OCI-M2 (cell line): ENCODE data around the gene SLC35F6.
"Not testable (repeated sequence)": the region's sequence is repeated elsewhere in the genome, so short reads cannot be mapped to it uniquely, and the experiment has no call there.

Source experiments
- DNase-seq: peaks from one replicate; lab custom pipeline; 2025; ENCODE audit not compliant: unreplicated experiment; lab: John Stamatoyannopoulos, UW

Gene SLC35F6

GRCh38 chr2:26754972-26755670 lies 9.0 kb upstream of the SLC35F6 start:
- no peak for DNase-seq

GRCh38 chr2:26756337-26756736 lies 7.7 kb upstream of the SLC35F6 start:
- no peak for DNase-seq

DNA sequence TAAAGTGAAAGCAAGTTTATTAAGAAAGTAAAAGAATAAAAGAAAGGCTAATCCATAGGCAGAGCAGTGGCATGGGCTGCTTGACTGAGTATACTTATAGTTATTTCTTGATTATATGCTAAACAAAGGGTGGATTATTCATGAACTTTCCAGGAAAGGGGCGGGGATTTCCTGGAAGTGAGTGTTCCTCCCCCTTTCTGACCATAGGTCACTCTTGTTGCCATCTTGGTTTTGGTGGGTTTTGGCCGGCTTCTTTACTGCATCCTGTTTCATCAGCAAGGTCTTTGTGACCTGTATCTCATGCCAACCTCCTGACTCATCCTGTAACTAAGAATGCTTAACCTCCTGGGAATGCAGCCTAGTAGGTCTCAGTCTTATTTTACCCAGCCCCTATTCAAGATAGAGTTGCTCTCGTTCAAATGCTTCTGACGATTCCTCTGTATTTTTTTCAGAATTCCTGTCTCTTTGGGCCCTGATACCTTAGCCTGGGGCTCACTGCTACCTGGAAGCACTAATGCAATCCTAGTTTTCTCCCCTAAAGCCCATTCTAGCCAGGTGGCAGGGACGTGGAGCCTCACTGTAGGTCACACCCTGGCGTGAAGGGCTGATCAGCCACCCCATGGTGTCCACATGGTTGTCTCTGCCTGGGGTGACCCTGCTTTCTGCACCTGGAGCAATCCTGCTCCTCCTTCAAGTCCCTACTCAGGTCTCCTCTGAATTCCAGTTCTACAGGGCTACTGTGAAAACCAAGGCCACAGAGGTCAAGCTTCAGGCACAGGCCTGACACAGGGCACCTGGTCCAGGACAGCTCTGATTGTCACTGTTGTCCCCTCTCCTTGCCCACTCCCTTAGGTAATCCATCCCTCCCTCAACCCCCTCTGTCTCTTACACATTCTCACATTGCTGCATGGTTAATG lies 6.0 kb upstream of the SLC35F6 start:
- no peak for DNase-seq

DNA sequence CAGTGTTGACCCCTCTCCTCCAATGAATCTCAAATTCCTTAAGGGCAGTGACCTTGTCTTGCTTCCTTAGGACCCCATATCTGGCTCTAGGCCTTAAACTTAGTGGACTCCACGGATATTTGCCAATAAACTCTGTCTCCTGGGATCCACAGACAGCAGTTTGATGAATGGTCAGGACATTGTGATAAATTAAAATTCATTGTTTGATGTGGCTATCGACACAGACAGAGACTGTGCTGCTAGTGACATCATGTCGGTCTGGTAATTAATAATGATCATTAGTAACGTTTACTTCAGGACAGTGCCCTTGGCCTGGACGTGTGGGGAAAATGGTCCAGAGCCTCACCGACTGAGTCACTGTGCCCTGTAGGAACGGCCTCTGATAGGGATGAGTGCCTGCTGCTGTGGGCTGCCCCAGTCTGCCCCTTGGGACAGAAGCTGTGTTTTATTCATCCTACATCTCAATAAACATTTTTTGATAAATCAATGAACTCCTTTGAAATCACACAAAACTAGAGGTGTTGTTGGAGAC lies 5.2 kb upstream of the SLC35F6 start:
- DNase-seq, result no peak

- no peak for DNase-seq
Observed at GRCh38 chr2:26759845-26760244, 4.2 kb upstream of the SLC35F6 start.

DNA sequence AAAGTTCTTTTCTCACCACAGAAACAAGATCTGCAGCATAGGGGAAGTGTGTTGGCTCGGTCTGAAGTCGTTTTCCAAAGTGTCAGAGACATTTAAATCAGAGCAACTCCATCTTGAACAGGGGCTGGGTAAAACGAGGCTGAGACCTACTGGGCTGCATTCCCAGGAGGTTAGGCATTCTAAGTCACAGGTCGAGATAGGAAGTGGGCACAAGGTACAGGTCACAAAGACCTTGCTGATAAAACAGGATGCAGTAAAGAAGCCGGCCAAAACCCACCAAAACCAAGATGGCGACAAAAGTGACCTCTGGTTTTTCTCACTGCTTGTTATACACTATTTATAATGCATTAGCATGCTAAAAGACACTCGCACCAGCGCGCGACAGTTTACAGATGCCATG lies 3.1 kb upstream of the SLC35F6 start:
- not testable (repeated sequence) for DNase-seq

- DNase-seq, result no peak
Observed at GRCh38 chr2:26763019-26763418, 1.1 kb upstream of the SLC35F6 start.

- no peak for DNase-seq
Observed at GRCh38 chr2:26764906-26765305, 822 bp downstream of the SLC35F6 start.

DNA sequence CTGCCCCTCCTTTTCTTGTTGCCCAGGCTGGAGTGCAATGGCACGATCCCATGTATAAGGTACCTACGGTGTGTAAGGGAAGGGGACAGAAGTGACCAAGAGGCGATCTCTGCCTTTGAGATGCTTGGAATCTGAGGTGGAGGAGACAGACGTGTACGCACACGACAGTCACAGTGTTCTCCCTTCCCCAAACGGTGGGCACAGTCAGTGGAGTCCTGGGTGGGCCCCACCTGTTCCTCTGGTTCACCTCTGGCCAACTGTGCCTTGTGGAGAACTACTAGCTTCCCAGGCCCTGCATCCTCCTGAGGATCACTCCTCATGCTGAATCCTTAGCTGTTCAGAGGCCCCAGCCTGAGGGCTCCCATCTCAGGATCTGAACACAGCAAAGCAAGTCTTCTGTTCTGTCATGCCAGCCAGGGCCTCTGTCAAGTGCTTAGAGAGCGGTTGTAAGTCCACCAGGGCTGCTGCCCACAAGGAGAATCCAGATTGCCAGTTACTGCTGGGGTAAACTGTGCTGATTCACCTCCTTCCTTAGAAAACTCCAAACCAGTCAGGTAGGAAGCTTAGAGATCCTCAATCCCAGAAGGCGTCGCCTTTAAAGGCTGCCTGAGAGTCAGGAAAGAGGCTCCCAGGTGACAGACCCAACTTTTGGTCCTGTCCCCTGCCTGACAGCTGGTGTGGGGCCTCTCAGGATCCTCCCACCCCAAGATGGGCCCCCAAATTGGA lies 1.6 kb downstream of the SLC35F6 start:
- no peak for DNase-seq

DNA sequence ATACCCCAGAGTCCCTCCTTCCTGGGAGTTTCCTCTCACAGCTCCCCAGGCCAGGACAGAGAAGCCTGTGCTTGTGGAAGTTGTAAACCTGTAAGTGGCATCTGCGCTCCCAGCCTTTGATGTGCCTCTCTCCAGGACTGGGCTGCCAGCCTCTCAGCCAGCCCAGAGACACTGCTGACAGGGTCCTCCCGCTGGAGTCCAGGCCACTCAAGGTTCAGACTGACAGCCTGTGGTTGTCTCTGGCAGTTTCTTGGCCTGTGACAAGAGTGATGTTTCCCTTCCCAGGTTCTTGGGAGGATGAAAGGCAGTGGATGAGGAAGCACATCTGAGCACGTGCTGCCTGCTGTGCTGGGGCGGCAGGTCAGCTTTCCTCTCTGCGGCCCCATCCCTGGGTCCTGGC lies 3.0 kb downstream of the SLC35F6 start:
- DNase-seq, result no peak

DNA sequence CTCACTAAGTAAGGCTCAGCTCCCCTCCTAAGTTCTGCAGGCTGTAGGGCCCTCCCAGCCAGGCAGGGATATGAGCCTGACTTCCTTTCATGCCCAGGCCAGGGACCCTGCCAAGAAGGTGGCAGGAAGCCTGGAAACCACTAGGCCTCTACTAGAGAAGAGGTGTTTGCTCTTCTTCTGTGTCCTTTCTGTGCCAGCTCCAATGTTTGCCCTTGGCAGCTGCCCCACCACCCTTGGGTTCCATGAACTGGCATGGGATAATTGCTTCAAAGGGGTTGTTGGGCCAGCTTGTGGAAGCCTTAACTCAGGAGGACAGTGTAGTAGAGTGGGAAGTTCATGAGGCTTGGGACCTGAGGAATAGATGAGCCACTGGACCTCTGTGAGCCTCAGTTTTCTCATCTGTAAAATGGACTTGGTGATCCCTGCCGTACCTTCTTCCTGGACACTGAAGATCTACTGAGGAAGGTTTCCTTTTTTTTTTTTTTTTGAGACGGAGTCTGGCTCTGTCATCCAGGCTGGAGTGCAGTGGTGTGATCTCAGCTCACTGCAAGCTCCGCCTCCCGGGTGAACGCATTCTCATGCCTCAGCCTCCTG lies 3.9 kb downstream of the SLC35F6 start:
- DNase-seq, result no peak

- DNase-seq, result no peak
Observed at GRCh38 chr2:26768759-26769088, 4.6 kb downstream of the SLC35F6 start.

DNA sequence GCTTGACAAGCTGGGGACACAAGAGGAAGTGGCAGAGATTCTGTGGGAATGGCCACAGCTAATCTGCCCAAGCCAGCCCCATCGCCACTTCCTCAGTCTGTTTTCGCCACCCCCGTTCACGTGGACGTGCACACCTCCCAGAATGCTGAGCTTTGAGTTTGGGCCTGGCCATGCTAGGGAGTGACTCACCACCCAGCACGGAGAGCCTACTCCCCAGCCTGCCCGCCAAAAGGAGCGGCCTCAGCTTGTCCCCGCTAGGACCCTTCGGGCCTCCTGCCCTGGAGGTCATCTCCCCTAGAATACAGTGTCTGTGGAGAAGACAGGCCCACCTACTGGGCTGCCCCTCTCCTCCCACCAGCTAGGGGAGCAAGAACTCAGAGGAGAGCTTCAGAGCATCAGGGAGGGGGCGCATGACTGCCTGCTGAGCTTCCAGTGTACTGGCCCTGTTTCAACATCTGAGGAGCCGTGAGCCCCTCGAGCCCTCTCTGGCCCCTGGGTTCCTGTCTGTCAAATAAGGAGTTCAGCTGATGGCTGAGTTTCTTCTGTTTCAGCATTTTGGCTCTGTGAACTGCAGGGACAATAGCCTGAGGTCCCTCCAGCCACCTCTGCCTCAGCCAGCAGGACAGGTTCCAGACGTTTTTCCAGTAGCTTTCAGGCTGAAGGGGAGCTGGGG lies 5.1 kb downstream of the SLC35F6 start:
- peak; percentile 53 for DNase-seq

DNA sequence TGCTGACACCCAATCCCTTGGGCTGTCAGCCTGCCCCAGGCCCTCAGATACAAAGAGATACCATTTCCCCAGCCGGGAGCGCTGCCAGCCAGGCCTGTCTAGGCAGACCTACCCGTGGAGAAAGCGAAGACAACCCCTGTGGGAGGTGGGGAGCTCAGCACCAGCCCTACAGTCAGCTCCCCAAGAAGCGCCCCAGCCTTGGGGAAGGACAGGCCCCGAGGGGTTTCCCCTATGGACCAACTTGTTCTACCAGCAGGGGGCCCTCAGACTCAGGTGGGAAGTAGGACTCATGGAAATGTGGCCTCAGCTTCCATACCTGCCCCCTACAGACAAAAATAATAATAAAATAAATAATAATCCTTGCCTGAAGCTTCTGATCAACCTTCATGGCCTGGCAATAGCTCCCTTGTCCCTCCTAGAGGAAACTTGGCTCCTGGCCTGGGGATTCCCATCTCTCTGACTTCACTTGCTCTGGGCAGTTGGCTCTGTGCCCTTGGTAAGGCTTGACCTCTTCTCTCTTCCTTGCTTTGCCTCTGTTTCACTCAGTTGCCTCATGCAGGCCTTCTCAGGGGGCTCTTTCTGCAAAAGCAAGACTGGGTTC lies 7.0 kb downstream of the SLC35F6 start:
- DNase-seq, result no peak

GRCh38 chr2:26772064-26773001 lies 8.2 kb downstream of the SLC35F6 start:
- no peak for DNase-seq

- no peak for DNase-seq
Observed at GRCh38 chr2:26776195-26776800, 12.2 kb downstream of the SLC35F6 start.

DNA sequence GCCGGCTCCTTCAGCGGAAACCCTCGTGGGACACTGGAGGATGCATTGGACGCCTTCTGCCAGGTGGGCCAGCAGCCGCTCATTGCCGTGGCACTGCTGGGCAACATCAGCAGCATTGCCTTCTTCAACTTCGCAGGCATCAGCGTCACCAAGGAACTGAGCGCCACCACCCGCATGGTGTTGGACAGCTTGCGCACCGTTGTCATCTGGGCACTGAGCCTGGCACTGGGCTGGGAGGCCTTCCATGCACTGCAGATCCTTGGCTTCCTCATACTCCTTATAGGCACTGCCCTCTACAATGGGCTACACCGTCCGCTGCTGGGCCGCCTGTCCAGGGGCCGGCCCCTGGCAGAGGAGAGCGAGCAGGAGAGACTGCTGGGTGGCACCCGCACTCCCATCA lies 14.0 kb downstream of the SLC35F6 start:
- no peak for DNase-seq

DNA sequence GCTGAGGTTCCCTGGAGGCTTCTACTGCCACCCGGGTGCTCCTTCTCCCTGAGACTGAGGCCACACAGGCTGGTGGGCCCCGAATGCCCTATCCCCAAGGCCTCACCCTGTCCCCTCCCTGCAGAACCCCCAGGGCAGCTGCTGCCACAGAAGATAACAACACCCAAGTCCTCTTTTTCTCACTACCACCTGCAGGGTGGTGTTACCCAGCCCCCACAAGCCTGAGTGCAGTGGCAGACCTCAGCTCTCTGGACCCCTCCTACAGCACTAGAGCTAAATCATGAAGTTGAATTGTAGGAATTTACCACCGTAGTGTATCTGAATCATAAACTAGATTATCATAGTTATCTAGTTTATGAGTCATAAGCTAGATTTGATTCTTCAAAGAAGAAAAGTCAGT lies 14.4 kb downstream of the SLC35F6 start:
- no peak for DNase-seq
